Natural killer cell (primary cell): ENCODE results near the gene SORBS2. TPM values are rescaled to one million over a fixed set of nuclear protein-coding genes. Genes with fewer than 3 reads are reported as not detected.

Experiments
- ATAC-seq, 3 donors: fragments of 150-1000 bp in 2 of 3; fragments of 200-7000 bp in 1 of 3; cut with Tn5 transposase; 1 replicate in 1 of 3; 2 replicates in 2 of 3; pipeline ENCODE4 v1.10.0; 2021; ENCODE audit warnings: mild to moderate bottlenecking in 2 of 3, moderate library complexity in 2 of 3
- DNase-seq, 2 donors: peaks; one replicate each; pipeline versions ENCODE4 v3.0.0 to v3.0.0-alpha.2; 2013 to 2021; ENCODE audit warnings: mixed read lengths in 1 of 2
- H3K27ac ChIP-seq: one replicate; pipeline ENCODE4 v1.5.1; 2013; ENCODE audit warnings: mild to moderate bottlenecking, low read length
- H3K27me3 ChIP-seq: one replicate; pipeline ENCODE4 v1.6.1; 2013; ENCODE audit warnings: low read length; ENCODE audit not compliant: control insufficient read depth, insufficient read depth
- H3K36me3 ChIP-seq: one replicate; pipeline ENCODE4 v1.6.1; 2013; ENCODE audit warnings: low read length; ENCODE audit not compliant: control insufficient read depth, insufficient read depth
- H3K4me1 ChIP-seq: one replicate; pipeline ENCODE4 v1.6.1; 2013; ENCODE audit warnings: low read length; ENCODE audit not compliant: control insufficient read depth, insufficient read depth
- H3K4me3 ChIP-seq: one replicate; pipeline ENCODE4 v1.5.1; 2013; ENCODE audit warnings: low read length
- H3K9me3 ChIP-seq: one replicate; pipeline ENCODE4 v1.6.1; 2013; ENCODE audit warnings: low read length; ENCODE audit not compliant: control insufficient read depth, insufficient read depth
- H3K27ac Mint-ChIP-seq, 2 donors: one replicate each; pipeline ENCODE4 v1.8.0; 2022; ENCODE audit warnings: mild to moderate bottlenecking in 2 of 2, mixed read lengths in 2 of 2, moderate library complexity in 1 of 2
- H3K27me3 Mint-ChIP-seq, 2 donors: one replicate each; pipeline ENCODE4 v1.8.0; 2022; ENCODE audit warnings: low read depth in 2 of 2, mixed read lengths in 2 of 2
- H3K36me3 Mint-ChIP-seq: one replicate; pipeline ENCODE4 v1.8.0; 2022; ENCODE audit warnings: mixed read lengths
- H3K4me1 Mint-ChIP-seq, 2 donors: one replicate each; pipeline ENCODE4 v1.8.0; 2022; ENCODE audit warnings: mixed read lengths in 2 of 2
- H3K4me3 Mint-ChIP-seq: one replicate; pipeline ENCODE4 v1.8.0; 2022; ENCODE audit warnings: mild to moderate bottlenecking, moderate library complexity, mixed read lengths
- H3K9me3 Mint-ChIP-seq, 2 donors: one replicate each; pipeline ENCODE4 v1.8.0; 2022; ENCODE audit warnings: mixed read lengths in 2 of 2
- CTCF ChIP-seq: fragments of 200-600 bp; IDR thresholded peaks from one replicate; pipeline ENCODE4 v1.8.0; 2022; ENCODE audit warnings: antibody characterized with exemption
- WGBS: methylation state at CpG from one replicate; pipeline ENCODE4 v1.1.7; 2013; ENCODE audit warnings: missing lambda C conversion rate; ENCODE audit not compliant: insufficient coverage; 5-methylcytosine and 5-hydroxymethylcytosine counted together
- intact Hi-C: fragments of 100-400 bp; cut with micrococcal nuclease; formaldehyde crosslinking; loops from one replicate; pipeline ENCODE4 v1.14.2; 2022
- total RNA-seq, 4 donors: library from RNA; stranded (reverse); fragments of 120-200 nt in 1 of 4; gene quantifications; one replicate each; pipeline versions ENCODE4 v1.2.3 to v1.2.4, GENCODE V29; 2013 to 2022

The SORBS2 gene
- total RNA-seq, 3 donors from 2014 or later (not counting 1 experiment from before 2014, with no cell fraction given): 10.2 to 15.6 (median 13.5) TPM

GRCh38 chr4:185835336-185835735 is 23.3 kb upstream of the SORBS2 start:
- intact Hi-C loops: no loop called here
- H3K4me3 ChIP-seq: no peak overlapping the region
- H3K4me1 ChIP-seq: no peaks in the 10 kb centered on the region
- Mint-ChIP-seq H3K27ac (no peak overlapping the region), H3K4me3 (no peak overlapping the region), H3K4me1 (no peaks in the 10 kb centered on the region), H3K27me3 (peaks cover 0 to 7% of the 10 kb centered on the region in 2 donors), H3K9me3 (no peaks in the 10 kb centered on the region), H3K36me3 (no peaks in the 10 kb centered on the region)
- no peak overlapping the region for H3K27ac ChIP-seq
- no peaks in the 10 kb centered on the region for H3K9me3 ChIP-seq
- no peak for ATAC-seq
- no peaks in the 10 kb centered on the region for H3K27me3 ChIP-seq
- H3K36me3 ChIP-seq: no peaks in the 10 kb centered on the region
- DNase-seq: no peak
- 93% methylated on average over 3 of the region's 4 CpGs for WGBS
- no peak for TF ChIP-seq CTCF

GRCh38 chr4:185834778-185835177 is 22.8 kb upstream of the SORBS2 start:
- intact Hi-C loops: no loop called here
- Mint-ChIP-seq H3K27ac (no peak overlapping the region), H3K36me3 (no peaks in the 10 kb centered on the region), H3K9me3 (no peaks in the 10 kb centered on the region), H3K4me3 (no peak overlapping the region), H3K4me1 (no peaks in the 10 kb centered on the region), H3K27me3 (peaks cover 0 to 7% of the 10 kb centered on the region in 2 donors)
- 94% methylated on average over 6 of the region's 6 CpGs for WGBS
- no peaks in the 10 kb centered on the region for H3K4me1 ChIP-seq
- no peaks in the 10 kb centered on the region for H3K36me3 ChIP-seq
- DNase-seq (no peak), ATAC-seq (no peak)
- H3K27me3 ChIP-seq: no peaks in the 10 kb centered on the region
- H3K9me3 ChIP-seq: no peaks in the 10 kb centered on the region
- no peak for TF ChIP-seq CTCF
- H3K4me3 ChIP-seq: no peak overlapping the region
- no peak overlapping the region for H3K27ac ChIP-seq

GRCh38 chr4:185834088-185834487 is 22.1 kb upstream of the SORBS2 start:
- no peaks in the 10 kb centered on the region for H3K4me1 Mint-ChIP-seq
- Histone ChIP-seq H3K9me3 (no peaks in the 10 kb centered on the region), H3K4me1 (no peaks in the 10 kb centered on the region), H3K4me3 (no peak overlapping the region), H3K27ac (no peak overlapping the region), H3K27me3 (no peaks in the 10 kb centered on the region), H3K36me3 (no peaks in the 10 kb centered on the region)
- 88% methylated on average over 2 of the region's 4 CpGs for WGBS
- TF ChIP-seq CTCF: no peak
- intact Hi-C loops: no loop called here
- H3K27ac Mint-ChIP-seq: no peak overlapping the region
- no peaks in the 10 kb centered on the region for H3K9me3 Mint-ChIP-seq
- H3K36me3 Mint-ChIP-seq: no peaks in the 10 kb centered on the region
- no peak overlapping the region for H3K4me3 Mint-ChIP-seq
- peaks cover 0 to 7% of the 10 kb centered on the region in 2 donors for H3K27me3 Mint-ChIP-seq
- DNase-seq (no peak), ATAC-seq (no peak)

GRCh38 chr4:185833055-185833598 is 21.1 kb upstream of the SORBS2 start:
- ATAC-seq: no peak
- Mint-ChIP-seq H3K27ac (no peak overlapping the region), H3K4me3 (no peak overlapping the region), H3K36me3 (no peaks in the 10 kb centered on the region), H3K27me3 (peaks cover 0 to 7% of the 10 kb centered on the region in 2 donors), H3K9me3 (no peaks in the 10 kb centered on the region), H3K4me1 (no peaks in the 10 kb centered on the region)
- H3K36me3 ChIP-seq: no peaks in the 10 kb centered on the region
- H3K4me3 ChIP-seq: no peak overlapping the region
- H3K4me1 ChIP-seq: no peaks in the 10 kb centered on the region
- TF ChIP-seq CTCF: no peak
- intact Hi-C loops: no loop called here
- H3K27me3 ChIP-seq: no peaks in the 10 kb centered on the region
- H3K27ac ChIP-seq: no peak overlapping the region
- no peak for DNase-seq
- H3K9me3 ChIP-seq: no peaks in the 10 kb centered on the region
